HG02642 (cell line): ENCODE results near the gene PEX11A.
"Not testable (repeated sequence)": the region's sequence is repeated elsewhere in the genome, so short reads cannot be mapped to it uniquely, and the experiment has no call there.

ENCODE experiments used
- ATAC-seq: cut with Tn5 transposase; IDR thresholded peaks from one replicate; pipeline ENCODE4 v1.9.1; 2021; ENCODE audit warnings: mild to moderate bottlenecking; ENCODE audit not compliant: unreplicated experiment, poor library complexity

Gene PEX11A, protein sequence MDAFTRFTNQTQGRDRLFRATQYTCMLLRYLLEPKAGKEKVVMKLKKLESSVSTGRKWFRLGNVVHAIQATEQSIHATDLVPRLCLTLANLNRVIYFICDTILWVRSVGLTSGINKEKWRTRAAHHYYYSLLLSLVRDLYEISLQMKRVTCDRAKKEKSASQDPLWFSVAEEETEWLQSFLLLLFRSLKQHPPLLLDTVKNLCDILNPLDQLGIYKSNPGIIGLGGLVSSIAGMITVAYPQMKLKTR

DNA sequence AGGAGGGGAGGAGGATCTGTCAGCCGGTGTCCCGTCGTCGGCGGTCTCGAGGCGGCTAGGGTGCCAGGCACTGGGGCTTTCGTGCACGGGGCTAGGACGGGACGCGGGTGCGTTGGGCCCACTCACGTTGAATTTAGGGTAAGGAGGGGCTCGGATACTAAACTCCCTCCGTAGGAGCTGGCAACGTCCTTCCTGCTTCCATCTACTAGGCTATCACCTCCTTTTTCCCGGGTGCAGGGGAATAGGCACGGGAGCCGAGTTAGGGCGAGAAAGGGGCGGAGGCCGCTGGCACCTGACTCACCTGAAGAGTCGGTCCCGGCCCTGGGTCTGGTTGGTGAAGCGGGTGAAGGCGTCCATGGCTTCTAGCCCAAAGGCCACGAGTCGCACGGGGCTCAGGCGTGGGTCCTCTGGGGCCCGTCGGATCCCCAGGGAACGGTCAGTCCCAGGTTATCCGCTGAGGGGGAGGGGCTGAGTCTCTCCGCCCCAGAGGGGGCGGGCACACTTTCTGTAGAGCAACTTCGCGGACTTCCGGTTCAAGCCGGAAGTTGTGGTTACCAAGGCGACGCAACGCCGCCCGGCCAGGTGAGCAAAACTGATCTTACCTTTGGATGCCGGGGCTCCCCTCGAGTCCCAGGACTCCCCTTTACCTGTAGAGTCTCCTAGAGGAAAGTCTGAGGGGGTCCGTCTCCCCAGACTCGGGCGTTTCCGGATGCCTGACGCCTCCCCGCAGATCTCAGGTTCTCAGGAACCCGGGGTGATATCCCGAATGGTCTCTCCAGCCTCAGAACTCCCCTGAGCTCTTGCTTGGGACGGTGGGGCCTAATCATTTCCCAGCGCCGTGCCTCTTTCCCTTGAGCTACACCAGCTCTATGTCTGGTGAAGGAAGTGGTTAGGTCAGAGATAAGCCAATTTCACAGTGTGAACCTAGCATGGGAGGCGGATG is at the start of gene PEX11A, which contains the start of gene WDR93:
Gene PEX11A, minus strand, starts transcription at position 479 of the 943 bp plus-strand sequence. Its CDS starts 122 bp downstream, at position 357.
Gene WDR93, plus strand, starts transcription at position 536 of the 943 bp plus-strand sequence. CDS start 10,936 bp downstream, outside the sequence.
- peak; percentile 95 for ATAC-seq

DNA sequence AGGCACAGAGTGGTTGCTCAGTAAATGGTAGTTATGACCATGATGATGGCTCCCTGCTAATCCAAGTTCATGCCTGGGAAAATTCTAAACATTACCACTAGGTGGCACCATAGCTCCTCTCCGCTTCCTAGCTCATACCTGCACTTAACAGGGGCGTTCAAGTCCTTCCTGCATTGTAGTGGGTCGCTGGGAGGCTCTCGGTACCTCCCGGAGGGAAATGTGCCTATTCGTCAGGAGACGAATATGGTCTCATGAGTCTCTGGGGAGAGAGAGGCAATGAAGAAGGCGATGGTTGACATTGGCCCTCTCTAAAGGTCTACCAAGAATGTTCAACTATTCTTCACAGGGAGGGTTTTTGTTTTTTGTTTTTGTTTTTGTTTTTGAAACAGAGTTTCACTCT is 49.6 kb upstream of the PEX11A start:
- no peak for ATAC-seq

DNA sequence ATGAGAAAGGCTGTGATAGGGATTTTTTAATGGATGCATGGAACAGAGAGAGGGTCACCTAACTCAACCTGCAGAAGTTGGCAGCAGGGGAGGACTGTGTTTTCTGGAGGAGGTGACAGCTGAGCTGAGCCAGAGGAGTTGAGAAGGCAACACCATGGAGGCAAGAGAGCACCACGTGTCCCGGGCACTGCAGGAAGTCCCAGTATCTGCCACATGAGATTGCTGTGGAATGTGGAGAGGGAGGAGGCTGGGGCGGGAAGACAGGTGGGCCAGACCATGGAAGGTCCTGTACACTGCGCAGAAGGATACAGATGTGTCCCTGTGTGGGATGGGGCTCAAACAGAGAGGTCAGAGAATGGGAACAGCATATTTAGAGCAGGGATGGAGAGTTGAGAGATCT is 45.2 kb upstream of the PEX11A start:
- no peak for ATAC-seq

DNA sequence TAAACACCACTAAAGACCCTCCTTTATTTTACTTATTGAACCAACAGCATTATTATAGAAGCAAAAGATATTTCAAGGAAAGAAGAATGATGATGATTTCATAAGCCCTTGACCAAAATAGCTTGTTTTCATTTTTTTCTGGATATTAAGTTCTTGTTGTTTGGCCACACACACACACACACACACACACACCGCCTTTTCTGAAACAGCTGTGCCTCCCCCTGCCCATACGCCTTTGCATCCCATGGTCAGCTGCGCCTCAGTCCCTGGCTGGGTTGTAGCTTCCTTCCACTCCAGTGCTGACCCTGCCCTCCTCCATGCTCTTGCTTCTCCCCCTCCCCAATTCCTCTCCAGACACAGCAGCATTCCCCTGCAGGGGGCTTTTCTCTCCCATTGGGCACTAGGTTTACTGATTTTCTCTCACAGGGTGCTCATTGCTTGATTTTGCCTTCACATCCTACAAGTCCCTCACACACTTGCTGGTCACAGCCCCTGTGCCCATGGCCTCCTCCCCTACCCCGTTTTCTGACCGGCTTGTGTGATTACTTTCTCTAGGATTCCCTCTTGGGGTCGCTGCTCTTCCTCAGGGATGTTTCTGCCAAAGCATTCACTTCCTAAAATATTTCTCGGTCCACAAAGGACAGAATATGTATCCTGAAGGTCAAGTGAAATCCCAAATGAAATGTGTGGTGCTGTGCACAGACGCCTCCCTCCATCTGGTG is 42.1 kb upstream of the PEX11A start:
- ATAC-seq = no peak

DNA sequence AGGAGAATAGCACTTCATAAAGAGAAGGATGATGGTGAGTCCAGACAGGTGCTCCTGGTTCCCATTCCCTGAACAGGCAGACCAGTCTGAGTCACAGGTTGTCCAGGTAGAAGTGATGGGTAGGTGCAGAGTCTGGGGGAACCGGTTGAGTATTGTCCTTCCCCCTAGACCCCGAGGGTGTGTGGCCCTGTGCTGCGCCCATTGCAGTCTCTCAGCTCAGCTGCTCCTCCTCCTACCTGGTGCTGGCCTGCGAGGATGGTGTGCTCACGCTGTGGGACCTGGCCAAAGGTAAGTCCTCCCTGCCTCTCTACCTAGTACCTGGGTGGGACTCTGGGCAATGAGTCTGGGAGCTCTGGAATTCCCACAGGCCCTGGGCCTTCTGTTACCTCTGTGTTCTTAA is 40.7 kb upstream of the PEX11A start:
- ATAC-seq = no peak

DNA sequence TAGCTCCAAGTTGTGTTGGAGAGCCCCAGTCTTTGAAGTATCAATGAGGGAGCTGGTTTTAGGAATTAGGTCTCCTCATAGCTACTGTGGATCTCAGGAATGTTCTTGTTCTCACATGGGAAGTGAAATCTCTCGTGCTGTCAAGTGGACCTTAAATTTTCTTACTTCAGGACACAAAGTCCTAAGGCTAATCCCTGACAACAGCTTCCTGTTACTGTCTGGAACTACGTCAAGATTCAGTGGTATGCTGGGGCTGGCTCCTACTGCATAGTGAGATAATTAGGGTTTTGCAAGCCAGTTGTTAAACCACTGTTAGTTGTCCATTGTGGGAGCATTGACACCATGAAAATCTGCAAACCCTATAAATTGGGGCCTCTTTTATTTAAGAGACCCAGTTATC is 37.7 kb upstream of the PEX11A start:
- ATAC-seq = no peak

DNA sequence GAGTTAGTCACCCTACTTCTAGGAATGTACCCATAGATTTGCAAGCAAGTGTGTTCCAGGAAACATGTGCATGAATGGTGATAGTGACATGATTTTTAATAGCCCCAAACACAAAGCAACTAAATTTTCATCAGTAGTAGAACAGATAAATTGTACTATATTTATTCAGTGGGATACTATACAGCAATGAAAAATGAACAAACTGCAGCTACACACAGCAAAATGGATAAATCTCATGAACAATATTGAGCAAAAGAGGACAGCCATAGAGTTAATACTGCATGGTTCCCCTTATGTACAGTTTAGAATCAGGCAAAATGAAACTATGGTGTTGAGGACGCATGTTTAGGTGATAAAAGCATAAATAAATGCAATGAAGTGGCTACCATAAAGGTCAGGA is 34.5 kb upstream of the PEX11A start:
- no peak for ATAC-seq

DNA sequence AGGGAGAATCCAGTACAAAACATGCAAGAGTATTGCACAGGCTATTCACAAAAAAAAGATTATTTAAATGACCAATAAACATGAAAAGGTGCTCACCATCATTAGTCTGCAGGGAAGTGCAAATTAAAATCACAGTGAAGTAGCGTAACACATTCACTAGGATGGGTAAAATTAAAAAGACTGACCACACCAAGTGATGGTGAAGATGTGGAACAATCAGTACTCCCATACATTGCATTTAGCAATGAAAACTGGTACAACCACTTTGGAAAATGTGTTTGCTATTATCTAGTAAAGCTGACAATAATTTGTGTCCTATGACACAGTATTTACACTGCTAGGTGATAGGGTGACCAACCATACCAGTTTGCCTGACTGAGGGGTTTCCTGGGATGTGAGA is 34.1 kb upstream of the PEX11A start:
- no peak for ATAC-seq

DNA sequence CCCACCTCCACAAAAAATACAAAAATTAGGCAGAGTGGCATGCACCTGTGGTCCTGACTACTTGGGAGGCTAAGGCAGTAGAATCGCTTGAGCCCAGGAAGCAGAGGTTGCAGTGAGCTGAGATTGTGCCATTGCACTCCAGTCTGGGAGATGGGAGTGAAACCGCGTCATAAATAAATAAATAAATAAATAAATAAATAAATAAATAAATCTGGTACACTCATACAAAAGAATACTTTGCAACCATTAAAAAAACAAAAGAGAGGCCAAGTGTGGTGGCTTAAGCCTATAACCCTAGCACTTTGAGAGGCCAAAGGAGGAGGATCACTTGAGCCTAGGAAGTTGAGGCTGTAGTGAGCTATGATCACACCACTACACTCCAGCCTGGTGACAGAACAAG is 32.5 kb upstream of the PEX11A start:
- no peak for ATAC-seq

DNA sequence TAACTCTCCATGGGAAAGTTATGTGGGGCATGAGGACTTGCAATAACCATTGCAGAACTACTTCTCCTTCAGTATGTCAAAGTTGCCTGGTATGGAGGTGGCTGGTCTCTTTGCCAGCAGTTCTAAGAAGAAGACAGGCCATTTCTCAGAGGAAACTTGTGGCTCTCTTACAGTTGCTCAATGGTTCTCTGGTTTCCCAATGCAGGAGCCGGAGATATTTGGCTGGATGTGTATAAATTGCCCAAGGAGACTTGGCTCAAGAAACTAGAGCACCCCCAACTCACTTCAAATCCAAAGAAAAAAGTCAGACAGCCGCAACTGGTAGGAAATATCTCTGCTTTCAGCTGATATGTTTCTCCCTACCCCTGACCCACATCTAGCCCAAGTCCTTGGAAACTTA is 24.2 kb upstream of the PEX11A start:
- ATAC-seq = no peak

DNA sequence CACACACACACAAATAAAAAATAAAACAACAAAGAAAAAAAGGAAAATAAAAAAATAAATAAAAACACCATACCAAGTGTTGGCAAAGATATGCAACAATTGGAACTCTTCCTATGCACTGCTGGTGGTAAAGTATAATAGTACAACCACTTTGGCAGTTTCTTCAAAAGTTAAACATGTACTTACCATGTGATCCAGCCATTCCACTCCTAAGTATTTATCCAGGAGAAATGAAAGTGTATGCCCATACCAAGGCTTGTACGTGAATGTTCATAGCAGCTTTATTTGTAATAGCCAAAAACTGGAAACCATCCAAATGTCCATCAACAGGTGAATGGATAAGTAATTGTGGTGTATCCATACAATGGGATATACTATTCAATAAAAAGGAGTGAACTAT is 17.0 kb upstream of the PEX11A start:
- no peak for ATAC-seq

DNA sequence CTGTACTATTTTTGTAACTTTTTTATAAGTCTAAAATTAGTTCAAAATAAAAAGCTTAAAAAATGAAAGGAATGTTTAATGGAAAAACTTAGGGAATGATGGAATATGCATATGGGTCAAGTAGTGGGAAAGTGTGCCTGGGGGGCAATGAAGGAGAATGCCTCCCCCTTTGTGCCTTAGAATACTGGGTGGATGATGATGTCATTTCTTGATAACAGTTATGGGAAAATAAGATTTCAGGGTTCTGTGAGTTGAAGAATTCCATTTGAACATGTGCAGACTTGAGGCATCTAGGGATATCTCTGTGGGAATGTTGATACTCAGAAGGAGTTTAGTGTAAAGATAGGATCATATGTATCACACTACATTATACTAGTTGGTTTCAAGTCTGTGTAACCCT is 13.9 kb upstream of the PEX11A start:
- no peak for ATAC-seq

DNA sequence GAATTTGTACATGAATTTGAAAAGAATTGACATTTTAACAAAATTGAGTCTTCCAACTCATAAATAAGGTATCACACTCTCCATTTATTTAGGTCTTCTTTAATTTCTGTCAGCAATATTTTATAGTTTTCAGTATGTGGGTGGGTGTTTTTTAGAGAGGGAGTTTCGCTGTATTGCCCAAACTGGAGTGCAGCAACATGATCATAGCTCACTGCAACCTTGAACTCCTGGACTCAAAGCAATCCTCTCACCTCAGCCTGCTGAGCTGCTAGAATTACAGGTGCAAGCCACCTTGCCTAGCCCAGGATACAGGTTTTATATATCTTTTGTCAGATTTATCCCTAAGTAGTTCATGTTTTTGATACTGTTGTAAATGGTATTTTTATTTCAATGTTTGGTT is 4.6 kb upstream of the PEX11A start:
- no peak for ATAC-seq

DNA sequence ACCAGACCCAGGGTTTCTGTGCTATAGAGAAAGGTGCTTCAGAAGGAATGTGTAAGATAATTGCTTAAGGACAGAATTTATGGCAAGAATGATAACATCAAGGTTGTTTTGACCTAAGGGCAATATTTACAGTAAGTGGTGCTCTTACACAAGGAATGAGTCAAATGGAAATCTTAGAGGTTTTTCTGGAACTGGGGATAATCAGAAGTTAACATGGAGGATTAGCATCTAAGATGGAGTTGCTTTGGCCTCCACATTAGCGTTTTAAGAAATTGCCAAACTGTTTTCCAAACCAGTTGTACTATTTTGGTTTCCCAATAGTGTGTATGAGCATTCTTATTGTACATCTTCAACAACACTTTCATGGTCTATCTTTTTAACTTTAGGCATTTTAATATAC is 3.1 kb upstream of the PEX11A start:
- no peak for ATAC-seq

DNA sequence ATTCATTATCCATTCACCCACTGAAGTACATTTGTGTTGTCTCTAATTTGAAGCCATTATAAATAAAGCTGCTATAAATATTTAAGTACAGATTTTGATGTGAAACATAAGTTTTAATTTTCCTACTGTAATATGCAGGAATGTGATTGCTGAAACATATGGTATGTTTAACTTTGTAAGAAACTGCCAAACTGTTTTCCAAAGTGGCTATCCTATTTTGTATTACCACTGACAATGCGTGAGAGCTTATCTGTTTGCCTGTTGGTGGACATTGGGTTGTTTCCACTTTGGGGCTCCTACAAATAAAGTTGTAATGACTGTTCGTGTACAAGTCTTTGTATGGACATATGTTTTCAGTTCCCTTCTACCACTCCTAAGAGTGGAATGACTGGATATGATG is 2.5 kb upstream of the PEX11A start:
- ATAC-seq = no peak

DNA sequence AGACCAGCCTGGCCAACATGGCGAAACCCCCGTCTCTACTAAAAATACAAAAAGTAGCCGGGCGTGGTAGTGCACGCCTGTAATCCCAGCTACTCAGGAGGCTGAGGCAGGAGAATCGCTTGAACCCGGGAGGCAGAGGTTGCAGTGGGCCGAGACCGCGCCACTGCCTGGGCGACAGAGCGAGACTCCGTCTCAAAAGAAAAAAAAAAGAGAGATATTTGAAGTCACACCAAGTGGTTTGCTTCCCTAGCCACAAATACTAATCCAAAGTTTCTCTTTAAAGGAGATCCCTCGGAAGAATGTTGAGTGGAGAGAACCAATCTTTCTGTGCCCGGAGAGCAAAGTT is 651 bp downstream of the PEX11A start:
- ATAC-seq = not testable (repeated sequence)

DNA sequence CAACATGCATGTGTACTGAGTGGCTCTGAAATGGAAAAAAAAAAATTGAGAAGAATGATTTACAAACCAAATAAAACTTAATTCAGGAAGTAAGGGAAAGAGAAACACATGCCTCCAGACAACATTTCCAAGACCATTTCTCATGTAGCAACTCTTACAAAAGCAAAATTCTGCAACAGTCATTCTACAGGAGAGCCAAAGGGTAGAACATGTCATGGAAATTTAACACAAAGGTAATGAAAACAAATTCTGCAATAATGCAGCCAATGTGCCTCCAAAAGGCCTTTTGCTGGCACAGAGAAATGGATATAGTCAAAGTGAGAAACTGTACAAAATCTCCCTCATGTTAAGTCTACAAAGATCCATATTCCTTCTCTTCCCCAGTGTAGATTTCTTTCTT is 4.0 kb downstream of the PEX11A start:
- ATAC-seq = no peak

DNA sequence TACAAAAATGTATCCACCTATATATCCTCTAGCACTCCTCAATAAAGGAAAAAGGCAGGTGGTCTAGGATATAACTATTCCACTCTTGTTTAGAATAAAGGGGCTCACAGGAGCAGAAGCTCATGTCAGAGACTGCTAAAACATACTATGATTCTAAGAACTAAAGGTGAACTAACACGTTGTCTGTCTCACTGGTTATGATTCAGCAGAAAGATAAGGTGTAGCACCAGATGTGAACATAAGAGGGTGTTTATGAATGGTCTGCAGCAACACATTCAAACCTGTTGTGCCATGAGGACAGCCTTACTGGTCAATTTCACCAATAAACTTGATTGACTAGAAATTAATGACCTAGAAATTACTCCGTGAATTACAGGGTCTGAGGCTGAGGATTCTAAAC is 4.6 kb downstream of the PEX11A start:
- ATAC-seq = no peak

DNA sequence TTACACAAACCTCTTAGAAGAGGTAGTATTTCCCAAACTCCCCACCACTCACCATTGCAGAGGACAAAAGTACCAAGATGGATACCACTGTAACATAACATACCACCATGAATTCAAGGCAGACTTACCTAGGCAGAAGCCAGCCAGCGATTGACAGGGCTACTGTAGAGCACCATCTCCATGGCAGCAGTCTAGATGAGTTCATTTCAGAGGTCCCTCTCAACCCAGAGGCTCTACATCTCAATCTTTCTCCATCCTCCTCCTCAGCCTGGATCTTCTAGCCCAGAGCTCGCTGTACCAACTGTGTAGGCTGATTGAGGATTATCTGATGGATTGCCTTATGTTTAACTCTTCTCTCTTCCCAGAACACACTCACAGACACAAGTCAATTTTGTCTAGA is 9.4 kb downstream of the PEX11A start:
- no peak for ATAC-seq

DNA sequence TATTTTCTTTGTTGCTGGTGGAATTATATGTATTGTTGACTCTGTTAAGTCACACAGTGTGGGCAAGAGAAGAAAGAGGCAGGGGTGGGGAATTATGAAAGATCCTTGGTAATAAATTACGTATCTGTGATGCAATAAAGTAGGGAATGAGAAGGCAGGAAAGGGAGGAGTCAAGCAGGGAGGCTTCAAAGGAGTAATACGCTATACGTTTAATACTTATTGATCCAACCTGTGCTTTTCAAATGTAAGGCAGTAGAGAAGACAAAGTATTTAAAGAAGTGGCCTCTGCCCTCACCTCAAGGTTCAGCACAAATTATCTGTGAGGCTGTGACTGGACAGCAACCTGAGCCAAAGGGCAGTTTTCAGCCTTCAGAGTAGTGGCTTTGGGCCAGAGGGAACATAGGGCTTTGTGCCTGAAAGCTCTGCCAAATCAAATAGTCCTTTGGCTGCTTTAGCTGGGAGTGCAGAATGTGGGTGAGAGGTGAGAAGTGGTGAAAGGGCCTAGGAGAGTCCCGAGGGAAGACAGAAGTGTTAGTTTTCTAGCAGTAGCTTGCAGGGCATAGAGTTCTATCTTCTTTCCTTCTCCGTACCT is 10.2 kb downstream of the PEX11A start:
- ATAC-seq = no peak

DNA sequence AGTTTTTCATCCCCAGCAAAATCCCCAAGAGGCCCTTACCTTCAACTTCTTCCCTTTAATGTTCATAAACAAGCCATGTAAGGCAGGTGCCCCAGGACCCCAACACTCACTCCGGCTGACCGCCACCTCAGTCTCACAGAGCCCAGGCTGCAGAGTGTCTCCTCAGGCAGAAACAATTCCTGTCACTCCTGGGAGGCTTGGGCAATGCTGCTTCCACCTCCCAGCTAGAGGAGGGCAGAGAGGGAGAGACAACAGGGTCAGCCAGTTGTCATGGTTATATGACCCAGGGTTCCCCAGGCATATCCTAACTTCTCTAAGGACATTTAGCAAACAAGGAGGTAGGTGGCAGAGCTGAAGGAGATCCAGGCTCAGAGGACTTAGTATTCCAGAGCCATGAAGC is 11.3 kb downstream of the PEX11A start, which contains the start of gene PLIN1:
Gene PLIN1, minus strand, starts transcription at position 156 of the 400 bp plus-strand sequence. CDS start 1,878 bp downstream, outside the sequence.
- no peak for ATAC-seq
